Measurements from ENCODE around the gene MIER1.
A peak's percentile ranks its signal among the peaks of the same experiment; 100 is the strongest.

Gene MIER1

DNA sequence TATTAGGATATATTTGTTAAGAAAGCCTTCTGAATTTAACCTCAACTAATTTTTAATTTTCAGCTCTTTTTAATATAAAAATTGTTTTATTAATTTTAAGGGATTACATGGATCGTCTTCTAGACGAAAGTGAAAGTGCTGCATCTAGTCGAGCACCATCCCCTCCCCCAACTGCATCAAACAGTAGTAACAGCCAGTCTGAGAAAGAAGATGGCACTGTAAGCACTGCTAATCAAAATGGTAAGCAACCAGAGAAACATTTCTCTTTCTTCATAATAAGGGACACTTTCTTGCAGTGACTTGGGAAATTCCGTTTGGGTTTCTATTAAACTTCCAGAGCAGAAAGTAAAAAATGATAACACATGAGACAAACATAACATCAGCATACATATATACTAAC is 56.9 kb downstream of the MIER1 start:
- Histone ChIP-seq H4K20me1 (ENCODE audit: control insufficient read depth, insufficient read depth, low read depth, low read length) (no peaks in the 10 kb centered on the region), H3K4me2 (ENCODE audit: low read length) (peak overlapping the region; percentile 38; the same call in 1 of the 2 replicates), H3K9me2 (replicated peaks; ENCODE audit: control insufficient read depth, low read length) (no peaks in the 10 kb centered on the region), H3K4me1 (ENCODE audit: control insufficient read depth, low read length) (peaks cover 32% of the 10 kb centered on the region), H3K27me3 (ENCODE audit: control insufficient read depth, low read length) (no peaks in the 10 kb centered on the region), H3F3A (ENCODE audit: control insufficient read depth, insufficient read depth) (peaks cover 18% of the 10 kb centered on the region; the same call in 1 of the 2 replicates), H3K36me3 (ENCODE audit: control insufficient read depth, low read length) (peaks cover 80% of the 10 kb centered on the region), H3K27ac (ENCODE audit: low read depth, low read length) (no peak overlapping the region), H3K79me2 (ENCODE audit: control insufficient read depth, low read length) (no peaks in the 10 kb centered on the region), H3K4me3 (ENCODE audit: low read length) (0 out of 2 replicates have a peak overlapping the region, but pooled peaks have one; percentile 24), H3K9me3 (ENCODE audit: control insufficient read depth, insufficient read depth, low read length) (no peaks in the 10 kb centered on the region)
- TF ChIP-seq EZH2phosphoT487 (IDR thresholded peaks at IDR 0.05; ENCODE audit: borderline replicate concordance, low read length) (no peak), CTCF (IDR thresholded peaks at IDR 0.05; ENCODE audit: low read depth, low read length, poor library complexity, severe bottlenecking) (no peak)

GRCh38 chr1:66982561-66983260 is 57.9 kb downstream of the MIER1 start:
- Histone ChIP-seq H3K4me2 (ENCODE audit: low read length) (no peak overlapping the region), H3K27ac (ENCODE audit: low read depth, low read length) (no peak overlapping the region), H3K79me2 (ENCODE audit: control insufficient read depth, low read length) (no peaks in the 10 kb centered on the region), H3F3A (ENCODE audit: control insufficient read depth, insufficient read depth) (peaks cover 18% of the 10 kb centered on the region; the same call in 1 of the 2 replicates), H3K4me3 (ENCODE audit: low read length) (no peak overlapping the region), H3K9me2 (replicated peaks; ENCODE audit: control insufficient read depth, low read length) (no peaks in the 10 kb centered on the region), H3K27me3 (ENCODE audit: control insufficient read depth, low read length) (no peaks in the 10 kb centered on the region), H3K36me3 (ENCODE audit: control insufficient read depth, low read length) (peaks cover 80% of the 10 kb centered on the region), H3K9me3 (ENCODE audit: control insufficient read depth, insufficient read depth, low read length) (no peaks in the 10 kb centered on the region), H4K20me1 (ENCODE audit: control insufficient read depth, insufficient read depth, low read depth, low read length) (no peaks in the 10 kb centered on the region), H3K4me1 (ENCODE audit: control insufficient read depth, low read length) (peaks cover 32% of the 10 kb centered on the region)
- TF ChIP-seq CTCF (IDR thresholded peaks at IDR 0.05; ENCODE audit: low read depth, low read length, poor library complexity, severe bottlenecking) (no peak), EZH2phosphoT487 (IDR thresholded peaks at IDR 0.05; ENCODE audit: borderline replicate concordance, low read length) (no peak)

DNA sequence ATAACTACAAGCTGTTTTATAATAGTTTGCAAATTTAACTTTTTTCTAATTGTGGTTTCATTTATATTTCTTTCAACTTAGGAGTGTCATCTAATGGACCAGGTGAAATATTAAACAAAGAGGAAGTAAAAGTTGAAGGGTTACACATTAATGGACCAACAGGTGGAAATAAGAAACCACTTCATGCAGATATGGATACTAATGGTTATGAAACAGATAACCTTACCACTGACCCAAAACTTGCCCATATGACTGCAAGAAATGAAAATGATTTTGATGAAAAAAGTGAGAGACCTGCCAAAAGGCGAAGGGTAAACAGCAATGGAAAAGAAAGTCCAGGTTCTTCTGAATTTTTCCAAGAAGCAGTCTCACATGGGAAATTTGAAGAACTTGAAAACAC is 59.7 kb downstream of the MIER1 start:
- Histone ChIP-seq H3K79me2 (ENCODE audit: control insufficient read depth, low read length) (no peaks in the 10 kb centered on the region), H3K4me3 (ENCODE audit: low read length) (peak overlapping the region; percentile 4), H3F3A (ENCODE audit: control insufficient read depth, insufficient read depth) (peaks cover 27% of the 10 kb centered on the region), H3K4me2 (ENCODE audit: low read length) (peak overlapping the region; percentile 38), H3K27me3 (ENCODE audit: control insufficient read depth, low read length) (no peaks in the 10 kb centered on the region), H3K9me3 (ENCODE audit: control insufficient read depth, insufficient read depth, low read length) (no peaks in the 10 kb centered on the region), H3K27ac (ENCODE audit: low read depth, low read length) (peak overlapping the region; percentile 34), H3K36me3 (ENCODE audit: control insufficient read depth, low read length) (peaks cover 78% of the 10 kb centered on the region), H3K9me2 (replicated peaks; ENCODE audit: control insufficient read depth, low read length) (no peaks in the 10 kb centered on the region), H3K4me1 (ENCODE audit: control insufficient read depth, low read length) (peaks cover 32% of the 10 kb centered on the region), H4K20me1 (ENCODE audit: control insufficient read depth, insufficient read depth, low read depth, low read length) (no peaks in the 10 kb centered on the region)
- TF ChIP-seq CTCF (IDR thresholded peaks at IDR 0.05; ENCODE audit: low read depth, low read length, poor library complexity, severe bottlenecking) (no peak), EZH2phosphoT487 (IDR thresholded peaks at IDR 0.05; ENCODE audit: borderline replicate concordance, low read length) (no peak)

All from DOHH2 (cell line).